Stomach (tissue), 9 donors: Measurements from ENCODE around the gene TSHR. TPM values are rescaled to one million over a fixed set of nuclear protein-coding genes. Genes with fewer than 3 reads are reported as not detected.
"Not testable (repeated sequence)": the region's sequence is repeated elsewhere in the genome, so short reads cannot be mapped to it uniquely, and the experiment has no call there.

Experiments used
- DNase-seq, 2 donors: peaks; one replicate each; pipeline versions ENCODE4 v3.0.0 to v3.0.0-alpha.2; 2013 to 2019
- H3K27ac ChIP-seq, 5 donors: fragments of 200-600 bp in 4 of 5; sonication (generic) in 4 of 5; one replicate each; pipeline ENCODE4 v1.5.1; 2013 to 2019; ENCODE audit warnings: mild to moderate bottlenecking in 1 of 5, moderate library complexity in 1 of 5
- H3K27me3 ChIP-seq, 3 donors: fragments of 200-600 bp; sonication (generic); one replicate each; pipeline ENCODE4 v1.5.1; 2017 to 2019; ENCODE audit warnings: mixed run types in 1 of 3
- H3K36me3 ChIP-seq, 4 donors: fragments of 200-600 bp; sonication (generic); 1 replicate in 3 of 4; 2 replicates in 1 of 4; pipeline ENCODE4 v1.5.1; 2016 to 2019
- H3K4me1 ChIP-seq, 4 donors: fragments of 200-600 bp; sonication (generic); one replicate each; pipeline ENCODE4 v1.5.1; 2016 to 2019
- H3K4me3 ChIP-seq, 4 donors: fragments of 200-600 bp; sonication (generic) in 3 of 4; one replicate each; pipeline ENCODE4 v1.5.1; 2016 to 2019; ENCODE audit warnings: mild to moderate bottlenecking in 1 of 4
- H3K9me3 ChIP-seq, 4 donors: fragments of 200-600 bp; sonication (generic); one replicate each; pipeline ENCODE4 v1.5.1; 2016 to 2019
- CTCF ChIP-seq, 7 experiments: fragments of 450-650 bp in 4 of 7; fragments of 200-600 bp in 3 of 7; sonication (generic) in 3 of 7; IDR thresholded peaks; one replicate each; pipeline ENCODE4 v1.5.1; 2016 to 2019; ENCODE audit warnings: antibody characterized with exemption in 7 of 7, control low read depth in 2 of 7, mild to moderate bottlenecking in 1 of 7
- EP300 ChIP-seq: sonication (generic); formaldehyde crosslinking; IDR thresholded peaks from one replicate; pipeline ENCODE4 v1.6.1; 2017; ENCODE audit warnings: antibody characterized with exemption
- POLR2A ChIP-seq, 4 donors: fragments of 450-650 bp; IDR thresholded peaks; one replicate each; pipeline ENCODE4 v1.6.1; 2016; ENCODE audit warnings: antibody characterized with exemption in 4 of 4, control low read depth in 2 of 4, mild to moderate bottlenecking in 1 of 4, moderate library complexity in 1 of 4
- POLR2AphosphoS5 ChIP-seq, 3 donors: sonication (generic); formaldehyde crosslinking; IDR thresholded peaks; one replicate each; pipeline ENCODE4 v1.6.1; 2016; ENCODE audit warnings: antibody characterized with exemption in 3 of 3
- WGBS, 5 donors: extraction: QIAGEN DNeasy Blood & Tissue Kit in 3 of 5; methylation state at CpG; one replicate each; pipeline versions ENCODE4 v1.1.5 to v1.1.7; 2013 to 2018; 5-methylcytosine and 5-hydroxymethylcytosine counted together
- intact Hi-C: fragments of 100-400 bp; cut with DNase I; formaldehyde crosslinking; loops from one replicate; pipeline ENCODE4 v1.15.1; 2023; ENCODE audit warnings: low total_unique reads
- polyA plus RNA-seq, 3 donors: library from polyadenylated mRNA; stranded (reverse); fragments of 200-250 nt; gene quantifications; one replicate each; pipeline ENCODE4 v1.2.3, GENCODE V29; 2013
- total RNA-seq, 5 donors: library from RNA; depleted of rRNA; stranded (reverse); fragments of >200 nt; gene quantifications; one replicate each; pipeline versions ENCODE4 v1.1.0 to v1.2.3, GENCODE V29; 2014 to 2016
- donor health status: healthy with polysubstance abuse.
- donor health status: Bipolar disorder and iron deficiency.
- donor health status: healthy.

TSHR gene
- total and polyA plus RNA-seq, 8 donors, result 0.18 to 0.46 (median 0.45) TPM; not detected in 5

- no peaks in the 10 kb centered on the region for H3K4me1 ChIP-seq
- intact Hi-C loops, result no loop called here
- no peak overlapping the region for H3K4me3 ChIP-seq
- TF ChIP-seq POLR2AphosphoS5 (IDR thresholded peaks at IDR 0.05), result no peak
- no peak for TF ChIP-seq POLR2A (IDR thresholded peaks at IDR 0.05)
- TF ChIP-seq EP300, result no peak
- TF ChIP-seq CTCF (IDR thresholded peaks at IDR 0.05), result no peak
- 73 to 77% (median 76%) methylated on average over 2 of the region's 2 CpGs for WGBS, 5 donors
- H3K27ac ChIP-seq, result no peak overlapping the region
- no peak for DNase-seq
- H3K36me3 ChIP-seq, result no peaks in the 10 kb centered on the region
- H3K27me3 ChIP-seq, result no peaks in the 10 kb centered on the region
- no peaks in the 10 kb centered on the region for H3K9me3 ChIP-seq
Observed at GRCh38 chr14:81009346-81009745, 53.9 kb downstream of the TSHR start.

GRCh38 chr14:81018251-81018650 is 62.8 kb downstream of the TSHR start:
- Histone ChIP-seq H3K9me3 (no peaks in the 10 kb centered on the region), H3K4me1 (peaks cover 0 to 3% (median 0%) of the 10 kb centered on the region in 4 donors), H3K27ac (no peak overlapping the region), H3K4me3 (no peak overlapping the region), H3K36me3 (no peaks in the 10 kb centered on the region), H3K27me3 (no peaks in the 10 kb centered on the region)
- no peak for DNase-seq
- WGBS, 5 donors, result 67 to 77% (median 76%) methylated on average over 3 of the region's 3 CpGs
- TF ChIP-seq POLR2A (IDR thresholded peaks at IDR 0.05) (no peak), POLR2AphosphoS5 (IDR thresholded peaks at IDR 0.05) (no peak), EP300 (no peak), CTCF (IDR thresholded peaks at IDR 0.05) (no peak)
- intact Hi-C loops, result no loop called here

GRCh38 chr14:81018684-81019083 is 63.3 kb downstream of the TSHR start:
- TF ChIP-seq POLR2A (IDR thresholded peaks at IDR 0.05) (no peak), CTCF (IDR thresholded peaks at IDR 0.05) (no peak), EP300 (no peak), POLR2AphosphoS5 (IDR thresholded peaks at IDR 0.05) (no peak)
- WGBS, 5 donors, result 52 to 85% (median 62%) methylated on average over 1 of the region's 1 CpG
- Histone ChIP-seq H3K27me3 (no peaks in the 10 kb centered on the region), H3K9me3 (no peaks in the 10 kb centered on the region), H3K36me3 (no peaks in the 10 kb centered on the region), H3K27ac (no peak overlapping the region), H3K4me3 (no peak overlapping the region), H3K4me1 (peaks cover 0 to 3% (median 0%) of the 10 kb centered on the region in 4 donors)
- intact Hi-C loops, result no loop called here
- DNase-seq, result no peak

GRCh38 chr14:81019113-81019512 is 63.7 kb downstream of the TSHR start:
- intact Hi-C loops, H3K4me3 ChIP-seq: not testable (repeated sequence)
- WGBS, 5 donors, result 85 to 98% (median 91%) methylated on average over 2 of the region's 2 CpGs

GRCh38 chr14:81023095-81023710 is 67.8 kb downstream of the TSHR start:
- H3K36me3 ChIP-seq, result no peaks in the 10 kb centered on the region
- no peak overlapping the region for H3K27ac ChIP-seq
- no peaks in the 10 kb centered on the region for H3K9me3 ChIP-seq
- no peak for TF ChIP-seq POLR2A (IDR thresholded peaks at IDR 0.05)
- no peak for TF ChIP-seq CTCF (IDR thresholded peaks at IDR 0.05)
- TF ChIP-seq POLR2AphosphoS5 (IDR thresholded peaks at IDR 0.05), result no peak
- TF ChIP-seq EP300, result no peak
- H3K4me3 ChIP-seq, result no peak overlapping the region
- H3K4me1 ChIP-seq, result peaks cover 0 to 3% (median 0%) of the 10 kb centered on the region in 4 donors
- no peaks in the 10 kb centered on the region for H3K27me3 ChIP-seq
- intact Hi-C loops, result no loop called here
- no peak for DNase-seq

More at GRCh38 chr14:81019113-81019512, 63.7 kb downstream of the TSHR start:
- DNase-seq, H3K27me3 ChIP-seq, H3K4me1 ChIP-seq, H3K27ac ChIP-seq, H3K9me3 ChIP-seq, H3K36me3 ChIP-seq: not testable (repeated sequence)
